GM12873 (cell line): ENCODE results near the gene CLPTM1L.

Experiments used
- TF ChIP-seq, protein P1 (sequence below): IDR thresholded peaks from 2 replicates; pipeline ENCODE4 v1.5.1; 2012; ENCODE audit warnings: low read depth, mild to moderate bottlenecking, moderate library complexity, low read length, control low read depth; ENCODE audit not compliant: insufficient read depth; ENCODE audit errors: missing control alignments

Gene CLPTM1L

DNA sequence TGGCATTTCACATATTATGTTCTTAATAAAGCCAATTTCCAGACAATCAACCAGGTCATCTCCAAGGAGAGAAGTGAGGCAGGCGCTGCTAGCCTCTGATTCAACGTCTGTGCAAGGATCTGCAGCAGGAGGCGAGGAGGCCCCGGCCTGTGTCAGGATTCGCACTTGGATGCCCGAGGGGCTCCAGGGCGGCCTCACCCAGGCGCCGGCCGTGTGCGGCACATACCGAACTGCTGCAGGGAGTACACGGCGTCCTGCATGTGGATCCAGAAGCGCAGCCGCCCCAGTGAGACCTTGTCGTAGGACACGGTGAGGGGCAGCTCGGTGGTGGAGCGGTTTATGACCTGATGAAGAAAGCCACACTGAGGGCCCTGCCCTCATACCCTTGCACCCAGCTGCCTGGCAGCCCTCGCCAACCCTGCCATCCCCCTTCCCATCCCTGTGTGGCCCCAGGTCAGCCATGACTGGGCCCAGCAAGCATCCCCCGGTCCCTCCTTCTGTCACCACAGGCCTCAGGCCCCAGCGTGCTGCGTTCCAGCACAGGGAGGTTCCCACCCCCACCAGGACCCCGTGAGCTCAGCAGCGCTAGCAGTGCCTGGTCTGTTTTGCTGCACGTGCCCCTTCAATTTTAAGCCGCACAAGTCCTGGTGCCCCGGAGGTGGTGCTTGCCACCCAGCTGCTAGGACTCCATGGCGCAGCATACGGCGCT lies 9.9 kb downstream of the CLPTM1L start:
- TF ChIP-seq, protein P1, sequence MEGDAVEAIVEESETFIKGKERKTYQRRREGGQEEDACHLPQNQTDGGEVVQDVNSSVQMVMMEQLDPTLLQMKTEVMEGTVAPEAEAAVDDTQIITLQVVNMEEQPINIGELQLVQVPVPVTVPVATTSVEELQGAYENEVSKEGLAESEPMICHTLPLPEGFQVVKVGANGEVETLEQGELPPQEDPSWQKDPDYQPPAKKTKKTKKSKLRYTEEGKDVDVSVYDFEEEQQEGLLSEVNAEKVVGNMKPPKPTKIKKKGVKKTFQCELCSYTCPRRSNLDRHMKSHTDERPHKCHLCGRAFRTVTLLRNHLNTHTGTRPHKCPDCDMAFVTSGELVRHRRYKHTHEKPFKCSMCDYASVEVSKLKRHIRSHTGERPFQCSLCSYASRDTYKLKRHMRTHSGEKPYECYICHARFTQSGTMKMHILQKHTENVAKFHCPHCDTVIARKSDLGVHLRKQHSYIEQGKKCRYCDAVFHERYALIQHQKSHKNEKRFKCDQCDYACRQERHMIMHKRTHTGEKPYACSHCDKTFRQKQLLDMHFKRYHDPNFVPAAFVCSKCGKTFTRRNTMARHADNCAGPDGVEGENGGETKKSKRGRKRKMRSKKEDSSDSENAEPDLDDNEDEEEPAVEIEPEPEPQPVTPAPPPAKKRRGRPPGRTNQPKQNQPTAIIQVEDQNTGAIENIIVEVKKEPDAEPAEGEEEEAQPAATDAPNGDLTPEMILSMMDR = no peak

DNA sequence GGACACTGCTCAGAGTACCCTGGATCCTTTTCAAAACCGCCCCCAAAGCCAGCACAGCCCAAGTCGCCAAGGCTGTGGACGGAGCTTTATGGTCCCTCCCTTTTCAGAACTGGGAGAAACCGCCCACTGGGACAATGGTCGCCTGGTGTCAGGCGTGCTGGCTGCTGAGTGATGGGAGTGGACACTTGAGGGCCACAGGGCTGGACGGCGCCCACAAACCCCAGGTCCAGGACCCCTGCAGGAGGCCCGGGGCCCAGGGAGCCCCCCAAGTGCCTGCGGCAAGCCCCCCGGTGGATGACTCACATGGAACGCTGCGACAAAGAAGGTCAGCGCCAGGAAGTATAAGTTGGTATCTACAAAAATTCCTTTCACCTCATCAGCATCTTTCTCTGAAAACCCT lies 10.9 kb downstream of the CLPTM1L start:
- TF ChIP-seq, protein P1 = no peak

DNA sequence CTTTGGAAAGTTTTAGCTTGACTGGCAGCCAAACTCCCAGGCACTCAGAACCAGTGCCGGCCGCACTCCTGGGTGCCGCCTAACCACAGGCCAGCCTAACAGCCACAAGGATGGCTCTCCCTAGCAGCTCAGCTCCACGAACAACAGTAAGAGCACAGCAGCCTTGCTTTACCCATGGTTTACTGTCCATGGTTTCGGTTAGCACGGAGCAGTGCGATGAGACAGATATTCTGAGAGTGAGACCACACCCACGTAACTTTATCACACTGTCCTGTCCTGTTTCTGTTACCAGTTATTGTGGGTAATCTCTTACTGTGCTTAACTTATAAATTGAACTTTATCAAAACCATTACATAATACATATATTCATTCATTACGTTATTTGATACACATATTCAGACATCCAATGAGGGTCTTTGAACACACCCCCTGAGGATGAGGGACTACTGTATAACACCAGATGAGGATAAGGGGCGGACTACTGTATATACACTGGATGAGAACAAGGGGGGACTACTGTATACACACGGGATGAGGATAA lies 12.4 kb downstream of the CLPTM1L start:
- TF ChIP-seq, protein P1 = no peak

DNA sequence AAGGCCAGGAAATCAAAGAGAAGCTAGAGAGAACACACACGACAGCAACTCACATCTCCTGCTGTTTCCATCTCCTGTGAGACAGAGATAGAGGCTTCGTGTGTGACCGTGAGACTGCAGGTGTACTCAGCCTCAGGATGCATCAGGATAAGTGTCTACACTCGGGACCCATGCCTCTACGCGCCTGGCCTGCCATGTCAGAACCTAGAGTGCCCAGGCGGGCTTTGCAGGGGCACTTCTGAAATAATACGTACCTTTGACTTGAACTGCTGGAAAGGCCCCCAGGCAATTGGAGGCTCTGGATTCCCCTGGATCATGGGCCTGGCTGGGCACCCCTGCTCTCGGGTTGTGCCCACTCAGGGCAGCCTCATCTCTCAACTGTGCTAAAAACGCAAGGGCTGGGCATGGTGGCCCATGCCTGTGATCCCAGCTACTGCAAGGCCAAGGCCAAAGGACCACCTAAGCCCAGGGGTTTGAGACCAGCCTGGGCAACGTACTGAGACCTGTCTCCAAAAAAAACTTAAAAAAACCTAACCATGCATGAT lies 13.0 kb downstream of the CLPTM1L start:
- TF ChIP-seq, protein P1 = no peak

DNA sequence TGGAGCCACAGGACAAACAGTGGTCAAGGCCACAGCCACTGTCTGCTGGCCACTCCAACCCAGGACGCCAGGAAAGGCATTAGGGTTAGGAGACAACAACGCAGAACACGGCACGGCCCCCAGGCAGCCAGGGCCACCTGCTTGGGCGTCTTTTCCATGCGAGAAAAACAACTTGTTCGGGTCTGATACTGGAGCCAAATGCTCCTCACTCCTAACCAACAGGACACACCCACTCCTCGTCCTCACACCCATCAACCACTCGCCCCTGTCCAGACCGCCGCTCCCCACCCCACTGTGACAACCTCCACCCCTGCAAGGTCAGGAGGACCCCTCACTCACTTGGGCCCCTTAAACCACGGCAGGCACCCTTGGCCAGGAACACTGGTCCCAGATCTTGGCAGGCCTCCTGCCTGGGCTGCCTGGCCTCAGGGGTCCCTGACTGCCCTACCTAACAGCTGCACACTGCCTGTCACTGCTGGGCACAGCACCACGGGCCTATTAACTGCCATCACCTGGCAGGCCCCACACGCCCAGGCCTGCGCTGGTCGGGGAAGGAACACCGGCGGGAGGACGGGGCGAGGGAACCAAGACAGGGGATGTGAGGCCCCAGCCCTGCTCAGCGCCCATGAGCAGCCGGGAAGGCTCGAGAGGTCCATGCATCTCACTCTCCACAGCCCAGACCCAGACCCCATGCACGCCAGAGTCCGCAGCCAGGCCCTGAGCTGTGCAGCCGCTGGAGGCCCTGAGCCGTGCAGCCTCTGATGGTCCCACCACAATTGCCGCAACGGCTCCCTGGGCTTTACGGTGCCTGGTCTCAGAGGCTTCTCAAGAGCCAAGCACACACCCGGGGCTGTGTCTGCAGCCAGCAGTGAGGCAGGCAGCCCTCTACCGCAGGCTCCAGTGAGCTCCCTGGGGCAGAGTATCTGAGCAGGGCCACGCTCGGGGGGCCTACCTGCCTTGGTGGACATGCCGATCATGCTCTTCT lies 13.8 kb downstream of the CLPTM1L start:
- TF ChIP-seq, protein P1 = no peak

DNA sequence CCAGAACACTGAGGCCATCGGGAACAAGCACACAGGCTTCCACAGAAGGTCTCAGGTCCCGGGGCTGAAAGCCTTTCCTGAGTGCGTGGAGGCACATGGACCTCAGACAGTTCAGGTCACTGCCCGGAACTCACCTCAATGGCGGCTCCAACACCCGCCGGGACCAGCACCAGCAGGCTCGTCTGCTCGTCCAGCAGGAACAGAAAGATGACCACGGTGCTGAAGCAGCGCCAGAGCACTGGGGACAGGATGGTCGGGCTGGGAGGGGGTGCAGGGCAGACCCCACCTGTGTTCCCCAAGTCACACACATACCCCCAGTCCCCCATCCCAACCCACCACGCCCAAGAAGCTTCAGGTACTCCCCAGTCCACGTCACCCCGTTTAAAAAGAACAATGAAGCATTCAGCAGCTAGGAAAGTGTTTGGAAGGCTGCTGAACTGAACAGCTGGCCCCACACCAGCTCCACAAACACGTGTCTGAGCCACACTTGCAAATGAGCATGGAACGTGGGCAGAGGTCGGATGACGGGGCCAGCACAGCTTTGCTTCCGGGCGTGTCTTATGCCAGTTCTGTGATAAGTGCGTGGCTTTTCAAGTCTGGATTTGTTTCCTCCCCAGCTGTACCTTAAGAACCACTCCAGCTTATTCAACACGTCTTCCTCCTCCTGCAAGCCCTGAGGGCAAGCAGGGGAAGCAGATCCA lies 14.6 kb downstream of the CLPTM1L start:
- TF ChIP-seq, protein P1 = no peak
